Gastrocnemius medialis (tissue), 4 donors: ENCODE measurements around the gene ZNF547.

Experiments used
- CTCF ChIP-seq, 5 experiments: fragments of 450-650 bp in 3 of 5; fragments of 200-600 bp in 2 of 5; sonication (generic) in 2 of 5; IDR thresholded peaks in 4 of 5; conservative IDR thresholded peaks in 1 of 5; 1 replicate in 4 of 5; 2 replicates in 1 of 5; pipeline ENCODE4 v1.5.1; 2016 to 2019; ENCODE audit warnings: antibody characterized with exemption in 5 of 5, mild to moderate bottlenecking in 3 of 5, moderate library complexity in 3 of 5
- POLR2A ChIP-seq, 2 donors: fragments of 450-650 bp; IDR thresholded peaks; one replicate each; pipeline ENCODE4 v1.6.1; 2017; ENCODE audit warnings: antibody characterized with exemption in 2 of 2, mild to moderate bottlenecking in 2 of 2, moderate library complexity in 2 of 2

GRCh38 chr19:57314146-57314545, 49.2 kb upstream of the ZNF547 start:
- TF ChIP-seq CTCF (IDR thresholded peaks at IDR 0.05 in 4 of 5, conservative IDR thresholded peaks at IDR 0.05 in 1 of 5) (no peak), POLR2A (IDR thresholded peaks at IDR 0.05) (no peak)
